ENCODE results near the gene GEMIN4. TPM values are rescaled to one million over a fixed set of nuclear protein-coding genes. Genes with fewer than 3 reads are reported as not detected.

GEMIN4 gene
- total and polyA plus RNA-seq, 2 of the 8 experiments (the other 6 are each of a cell fraction or from before 2014, with no cell fraction given), result 32.1 to 51.9 TPM

DNA sequence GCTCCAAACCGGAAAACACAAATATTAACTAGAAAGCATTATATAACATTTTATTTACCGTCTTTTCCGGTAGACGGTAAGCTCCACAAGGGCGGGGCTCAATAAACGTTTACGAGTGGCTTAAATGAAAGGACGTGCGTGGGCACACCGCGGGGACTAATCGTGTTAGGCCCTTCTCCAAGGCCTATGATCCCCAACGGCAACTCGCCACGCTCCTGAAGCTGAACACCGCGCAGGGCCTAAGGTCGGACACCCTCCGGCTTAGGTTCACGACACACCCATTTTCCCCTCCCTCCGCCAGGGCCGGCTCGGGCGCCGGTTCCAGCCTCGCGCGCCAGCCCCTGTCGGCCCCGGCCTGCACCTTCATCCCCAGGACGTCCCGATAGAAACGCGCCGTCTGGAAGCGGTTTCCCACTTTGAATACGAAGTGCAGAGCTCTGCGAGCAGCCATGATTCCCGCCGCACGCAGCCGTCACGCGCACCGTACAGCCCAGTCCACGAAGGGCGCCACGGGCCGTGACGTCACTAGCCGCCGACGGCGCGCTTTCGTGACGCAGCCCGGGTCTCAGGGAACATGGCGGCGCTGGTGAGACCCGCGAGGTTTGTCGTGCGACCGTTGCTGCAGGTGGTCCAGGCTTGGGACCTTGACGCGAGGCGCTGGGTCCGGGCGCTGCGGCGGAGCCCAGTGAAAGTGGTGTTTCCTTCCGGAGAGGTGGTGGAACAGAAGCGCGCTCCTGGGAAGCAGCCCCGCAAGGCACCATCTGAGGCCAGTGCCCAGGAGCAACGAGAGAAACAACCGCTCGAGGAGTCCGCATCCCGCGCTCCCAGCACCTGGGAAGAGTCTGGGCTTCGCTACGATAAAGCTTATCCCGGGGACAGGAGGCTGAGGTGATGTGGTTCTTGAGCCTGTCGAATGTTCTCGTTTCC lies 30.0 kb upstream of the GEMIN4 start, which contains the start of the genes GLOD4 and MRM3 (continued):
- TF ChIP-seq, protein P1, sequence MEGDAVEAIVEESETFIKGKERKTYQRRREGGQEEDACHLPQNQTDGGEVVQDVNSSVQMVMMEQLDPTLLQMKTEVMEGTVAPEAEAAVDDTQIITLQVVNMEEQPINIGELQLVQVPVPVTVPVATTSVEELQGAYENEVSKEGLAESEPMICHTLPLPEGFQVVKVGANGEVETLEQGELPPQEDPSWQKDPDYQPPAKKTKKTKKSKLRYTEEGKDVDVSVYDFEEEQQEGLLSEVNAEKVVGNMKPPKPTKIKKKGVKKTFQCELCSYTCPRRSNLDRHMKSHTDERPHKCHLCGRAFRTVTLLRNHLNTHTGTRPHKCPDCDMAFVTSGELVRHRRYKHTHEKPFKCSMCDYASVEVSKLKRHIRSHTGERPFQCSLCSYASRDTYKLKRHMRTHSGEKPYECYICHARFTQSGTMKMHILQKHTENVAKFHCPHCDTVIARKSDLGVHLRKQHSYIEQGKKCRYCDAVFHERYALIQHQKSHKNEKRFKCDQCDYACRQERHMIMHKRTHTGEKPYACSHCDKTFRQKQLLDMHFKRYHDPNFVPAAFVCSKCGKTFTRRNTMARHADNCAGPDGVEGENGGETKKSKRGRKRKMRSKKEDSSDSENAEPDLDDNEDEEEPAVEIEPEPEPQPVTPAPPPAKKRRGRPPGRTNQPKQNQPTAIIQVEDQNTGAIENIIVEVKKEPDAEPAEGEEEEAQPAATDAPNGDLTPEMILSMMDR (IDR thresholded peaks at IDR 0.05; ENCODE audit: control extremely low read depth in 1 of 3, insufficient read depth in 1 of 3, low read depth in 1 of 3, low read length in 3 of 3), result peak in 1 of 3 experiments; percentile 18; a peak in 1 of 4 replicates
- TF ChIP-seq BCL11A (IDR thresholded peaks at IDR 0.05; ENCODE audit: low read depth in 2 of 2, low read length in 2 of 2) (no peak), EGR1 (IDR thresholded peaks at IDR 0.05; ENCODE audit: borderline replicate concordance, low read depth, low read length) (no peak), TBP (IDR thresholded peaks at IDR 0.05; ENCODE audit: low read depth, low read length) (peak; percentile 91), SP1 (IDR thresholded peaks at IDR 0.05; ENCODE audit: low read depth, low read length) (no peak), RFX5 (IDR thresholded peaks at IDR 0.05; ENCODE audit: borderline replicate concordance, low read depth, low read length) (no peak), POLR2AphosphoS5 (IDR thresholded peaks at IDR 0.05; ENCODE audit: low read depth, low read length) (peak; percentile 99), KDM4A (IDR thresholded peaks at IDR 0.05; ENCODE audit: low read depth, low read length, severe bottlenecking) (peak; percentile 100), SAP30 (IDR thresholded peaks at IDR 0.05; ENCODE audit: insufficient read depth, insufficient replicate concordance, low read length) (no peak), CHD2 (IDR thresholded peaks at IDR 0.05; ENCODE audit: low read length) (peak; percentile 66), BACH1 (IDR thresholded peaks at IDR 0.05; ENCODE audit: low read length) (peak; percentile 75), RAD21 (IDR thresholded peaks at IDR 0.05 in 1 of 2, conservative IDR thresholded peaks at IDR 0.05 in 1 of 2; ENCODE audit: low read depth in 2 of 2, low read length in 2 of 2) (no peak; a peak in 1 of 4 replicates), POU5F1 (IDR thresholded peaks at IDR 0.05; ENCODE audit: low read depth, low read length) (no peak), RXRA (IDR thresholded peaks at IDR 0.05; ENCODE audit: insufficient read depth, low read depth, low read length) (no peak), GTF2F1 (IDR thresholded peaks at IDR 0.05; ENCODE audit: borderline replicate concordance, low read depth, low read length) (0 out of 2 replicates have a peak, but pooled peaks have one; percentile 68), USF2 (IDR thresholded peaks at IDR 0.05; ENCODE audit: low read length) (peak; percentile 39; the same call in 1 of the 2 replicates)
- TF ChIP-seq, protein P2, sequence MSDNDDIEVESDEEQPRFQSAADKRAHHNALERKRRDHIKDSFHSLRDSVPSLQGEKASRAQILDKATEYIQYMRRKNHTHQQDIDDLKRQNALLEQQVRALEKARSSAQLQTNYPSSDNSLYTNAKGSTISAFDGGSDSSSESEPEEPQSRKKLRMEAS (IDR thresholded peaks at IDR 0.05), result peak; percentile 93
